ENCODE results near the gene DAZL. TPM values are rescaled to one million over a fixed set of nuclear protein-coding genes. Genes with fewer than 3 reads are reported as not detected.
A peak's percentile ranks its signal among the peaks of the same experiment; 100 is the strongest.

The DAZL gene
- total RNA-seq, 1 donor from 2014 or later = not detected

DNA sequence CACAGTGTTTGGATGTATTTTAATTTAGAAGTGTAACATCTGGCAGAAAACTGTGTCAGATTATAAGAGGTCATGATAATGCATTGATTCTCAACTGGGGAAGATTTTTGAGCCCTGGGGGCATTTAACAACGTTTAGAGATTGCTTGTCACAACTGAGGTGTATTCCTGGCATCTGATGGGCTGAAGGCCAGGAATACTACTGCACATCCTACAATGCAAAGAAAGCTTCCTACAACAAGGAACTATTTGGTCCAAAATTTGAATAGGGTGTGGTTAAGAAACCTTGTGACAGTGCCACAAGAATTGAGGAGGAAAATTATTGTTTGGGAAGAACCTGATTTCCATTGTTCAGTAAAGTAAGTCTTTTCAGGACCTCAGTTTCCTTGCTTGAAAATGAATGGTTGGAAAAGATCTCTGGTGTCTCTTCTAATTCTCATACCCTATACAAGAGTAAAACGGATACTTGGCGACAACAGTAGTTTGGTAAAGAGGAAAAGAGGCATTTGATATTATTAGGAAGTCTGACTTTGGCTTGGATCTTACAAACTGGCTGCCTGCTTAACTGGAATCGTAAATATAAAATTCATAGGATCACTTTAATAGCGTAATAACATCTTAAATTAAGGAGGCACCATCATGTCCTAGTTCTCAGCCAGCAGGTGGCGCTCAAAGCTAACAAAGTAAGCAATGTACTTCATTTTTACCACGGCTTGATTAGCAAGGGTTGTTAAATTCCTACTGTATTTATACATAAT, 4.3 kb downstream of the DAZL start:
- intact Hi-C loops (cut with DNase I) = loop anchor here (1.0 to 10.0 kb wide), 5 partner anchors 204 to 811 kb away; partner anchors contain the start of gene PLCL2
- peak; percentile 85 for DNase-seq (ENCODE audit: low spot score)

DNA sequence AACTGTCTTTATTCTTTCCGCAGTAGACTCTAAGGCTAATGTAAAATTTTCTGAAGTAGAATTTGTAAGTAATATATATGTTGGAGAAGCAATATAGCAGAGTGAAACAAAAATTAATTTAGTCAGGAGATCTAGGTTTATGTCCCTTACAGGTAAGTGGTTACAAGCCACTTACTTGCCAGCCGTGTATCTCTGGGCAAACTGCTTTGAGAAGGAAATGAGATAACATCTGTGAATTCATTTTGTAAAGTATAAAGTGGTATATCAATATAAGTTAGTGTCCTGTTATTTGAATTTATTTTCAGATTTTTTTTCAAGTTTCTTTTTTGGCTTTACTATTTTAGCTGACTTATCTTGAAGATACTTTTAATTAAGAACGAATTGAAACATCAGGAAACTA, 5.5 kb downstream of the DAZL start:
- intact Hi-C loops (cut with DNase I) = loop anchor here (5.0 to 10.0 kb wide), 4 partner anchors 205 to 813 kb away; partner anchors contain the start of gene PLCL2
- DNase-seq (ENCODE audit: low spot score) = no peak

DNA sequence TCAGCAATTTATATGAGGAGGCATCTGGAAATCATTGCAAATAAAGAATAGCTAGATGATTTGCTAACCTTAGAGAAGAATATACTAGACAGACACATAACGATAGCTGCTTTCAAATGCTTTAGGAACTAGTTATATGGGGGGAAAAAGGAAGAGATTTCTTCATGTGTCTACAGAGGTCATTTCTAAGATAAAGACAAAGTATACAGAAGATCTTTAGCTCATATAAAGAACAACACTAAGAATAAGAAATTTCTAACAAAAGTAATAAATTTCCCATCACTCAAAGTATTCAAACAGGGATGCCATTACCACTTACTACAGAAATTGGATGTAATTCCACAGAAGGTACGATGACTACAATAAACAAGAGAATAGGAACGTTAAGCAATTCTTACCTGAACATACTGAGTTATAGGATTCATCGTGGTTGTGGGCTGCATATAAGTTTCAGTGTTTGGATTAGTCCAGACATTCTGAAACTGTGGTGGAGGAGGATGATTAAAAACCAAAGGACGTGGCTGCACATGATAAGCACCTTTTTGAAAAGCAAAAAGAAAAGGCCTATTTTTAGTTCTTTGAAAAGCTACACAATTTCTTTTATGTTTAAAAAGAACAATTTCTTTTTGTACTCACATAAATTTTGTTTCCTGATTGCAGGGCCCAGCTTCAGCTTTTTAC, 8.7 kb downstream of the DAZL start:
- no peak for DNase-seq (ENCODE audit: low spot score)
- intact Hi-C loops (cut with DNase I) = no loop called here

DNA sequence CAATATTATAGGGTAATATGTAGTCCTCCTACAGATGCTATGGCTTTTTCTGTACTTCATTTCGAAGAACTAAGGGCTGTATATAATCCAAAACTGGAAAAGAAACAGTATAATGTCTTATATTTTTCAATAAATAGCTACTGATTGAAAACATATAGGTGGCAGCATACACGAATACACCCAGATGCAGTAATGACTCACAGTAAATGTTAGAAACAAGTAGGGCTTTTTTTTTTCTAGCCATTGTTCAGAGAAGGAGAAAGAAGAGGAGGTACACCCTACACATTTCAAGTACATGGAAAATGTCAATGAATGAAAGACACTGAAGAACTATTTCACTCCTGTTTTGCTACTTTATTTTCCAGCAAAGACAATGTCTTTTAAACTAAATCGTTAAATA, 9.4 kb downstream of the DAZL start:
- DNase-seq (ENCODE audit: low spot score) = no peak
- intact Hi-C loops (cut with DNase I) = no loop called here

DNA sequence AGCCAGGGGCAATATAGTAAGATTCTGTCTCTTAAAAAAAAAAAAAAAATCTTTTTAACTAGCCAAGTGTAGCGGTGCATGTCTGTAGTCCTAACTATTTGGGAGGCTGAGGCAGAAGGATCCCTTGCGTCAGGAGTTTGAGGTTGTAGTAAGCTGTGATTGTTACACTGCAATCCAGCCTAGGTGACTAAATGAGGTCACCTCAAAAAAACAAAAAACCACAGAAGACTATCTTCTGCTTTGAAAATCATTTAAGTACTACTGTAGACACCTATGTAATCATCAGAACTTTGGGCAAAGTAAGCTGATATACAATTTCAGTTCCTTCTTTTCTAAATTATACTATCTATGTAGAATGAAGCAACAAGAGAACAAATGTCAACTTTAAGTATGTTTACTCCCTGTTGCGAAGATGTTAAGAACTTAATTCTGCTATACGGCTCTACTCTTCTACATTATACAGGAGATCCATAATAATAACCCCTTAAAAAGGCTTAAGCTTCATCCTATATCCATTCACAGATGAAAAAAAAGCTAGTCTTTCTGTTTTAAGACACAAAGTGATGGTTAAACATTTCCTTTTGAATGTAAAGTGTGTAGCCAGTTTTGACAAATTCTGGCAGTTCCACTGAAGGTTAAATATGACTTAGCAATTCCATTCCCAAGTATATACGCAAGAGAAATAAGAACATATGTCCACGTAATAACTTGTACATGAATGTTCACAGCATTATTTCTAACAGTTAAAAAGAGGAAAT, 15.2 kb downstream of the DAZL start:
- intact Hi-C loops (cut with DNase I) = no loop called here
- DNase-seq (ENCODE audit: low spot score) = no peak

DNA sequence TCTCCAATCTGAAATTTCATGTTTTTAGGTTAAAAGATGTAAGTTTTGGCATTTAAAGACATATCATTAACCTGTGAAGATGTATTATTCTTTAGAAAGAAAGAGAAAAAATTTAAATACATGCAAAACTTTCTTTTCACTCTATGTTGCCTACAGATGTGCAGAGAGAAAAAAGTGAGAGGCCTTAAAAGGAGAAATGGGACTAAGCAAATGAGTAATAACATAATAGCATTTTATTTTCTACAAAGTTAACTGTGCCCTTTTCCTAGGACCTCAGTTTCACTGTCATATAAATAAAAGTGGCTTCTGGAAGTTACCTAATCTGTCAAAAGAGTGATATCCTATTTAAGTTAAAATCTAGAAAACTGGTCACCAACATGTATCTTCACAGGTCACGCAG, 16.1 kb downstream of the DAZL start:
- no peak for DNase-seq (ENCODE audit: low spot score)
- intact Hi-C loops (cut with DNase I) = no loop called here

DNA sequence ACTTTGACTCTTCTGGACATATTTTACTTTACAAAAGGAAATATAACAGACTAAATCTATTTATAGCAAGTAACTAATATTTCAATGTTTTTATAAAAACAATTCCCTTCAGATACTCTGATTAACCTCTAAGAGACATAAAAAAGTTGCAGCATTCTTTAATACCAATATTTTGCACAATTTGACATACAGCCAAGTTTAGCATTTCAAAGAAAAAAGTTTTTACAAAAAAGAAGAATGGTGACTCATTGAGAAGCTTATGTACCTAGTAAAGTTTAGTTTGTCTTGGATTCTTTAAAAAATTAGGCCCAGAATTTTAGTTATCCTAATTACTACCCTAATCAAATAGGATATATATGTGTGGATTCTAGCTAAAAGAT, 17.6 kb downstream of the DAZL start:
- intact Hi-C loops (cut with DNase I) = no loop called here

DNA sequence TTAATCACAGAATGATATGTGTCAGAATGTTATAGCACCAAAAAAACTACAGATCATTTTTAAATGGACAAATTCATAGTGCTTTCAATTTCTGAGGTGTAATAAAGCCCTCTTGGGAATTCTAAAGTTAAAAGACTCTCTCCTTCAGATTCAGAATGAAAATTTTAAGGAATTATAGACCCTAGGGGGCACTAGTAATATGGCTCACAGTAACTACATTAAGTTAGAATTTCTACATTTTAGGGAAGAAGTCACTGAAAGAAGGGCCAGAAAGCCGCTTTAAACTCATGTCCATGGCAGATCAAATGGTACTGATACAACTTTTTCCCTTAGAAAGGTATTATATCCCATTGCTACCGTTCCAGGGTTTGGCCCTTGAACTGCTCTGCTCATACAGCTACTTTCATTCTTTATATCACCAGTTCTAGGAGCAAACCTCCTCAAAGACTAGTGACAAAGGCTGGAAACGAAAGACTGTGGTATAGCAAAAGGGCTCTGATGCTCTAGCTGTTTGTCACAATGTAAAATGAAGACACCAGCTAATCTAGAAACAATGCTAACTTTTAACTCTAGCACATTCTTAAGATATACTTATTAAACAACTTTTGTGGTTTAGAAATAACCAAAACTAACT, 18.1 kb downstream of the DAZL start:
- DNase-seq (ENCODE audit: low spot score) = no peak
- intact Hi-C loops (cut with DNase I) = no loop called here

More for the DNA sequence above, 17.6 kb downstream of the DAZL start:
- no peak for DNase-seq (ENCODE audit: low spot score)

DNA sequence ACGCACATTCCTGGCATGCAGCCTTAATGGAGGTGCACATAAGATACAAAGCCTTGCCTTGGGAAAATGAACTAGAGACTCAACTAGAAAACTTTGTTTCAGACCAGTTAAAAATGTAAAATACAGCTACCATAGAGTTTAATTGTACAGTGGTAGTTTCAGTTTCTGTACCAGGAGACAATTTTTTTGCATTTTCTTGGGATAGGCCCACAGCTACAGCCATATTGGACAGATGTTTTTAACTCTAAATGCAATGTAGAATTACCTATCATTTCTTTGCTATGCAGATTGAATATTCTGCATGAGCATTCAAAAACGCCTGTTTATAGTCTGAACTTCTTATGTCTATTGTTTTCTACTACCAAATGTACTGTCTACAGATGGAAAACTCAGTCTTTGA, 20.3 kb downstream of the DAZL start:
- DNase-seq (ENCODE audit: low spot score) = no peak
- intact Hi-C loops (cut with DNase I) = no loop called here

DNA sequence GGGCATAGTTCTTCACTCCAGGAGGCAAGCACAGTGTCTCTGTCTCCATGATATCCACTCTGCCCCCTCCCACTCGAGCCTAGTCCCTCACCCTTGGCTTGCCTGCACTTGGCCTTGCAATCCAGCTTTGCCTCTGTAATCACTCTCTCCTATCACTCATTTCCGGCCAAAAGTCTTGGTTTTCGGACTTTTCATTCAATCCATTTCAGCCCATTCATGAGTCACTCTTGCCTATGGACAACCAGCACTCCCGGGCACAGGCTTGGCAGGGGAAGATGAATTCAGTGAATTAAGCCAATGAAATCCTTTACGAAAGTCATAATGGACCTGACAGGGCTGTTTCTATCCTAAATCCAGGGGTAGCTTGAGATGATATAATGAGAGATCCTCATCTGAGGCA, 21.7 kb downstream of the DAZL start:
- intact Hi-C loops (cut with DNase I) = no loop called here
- no peak for DNase-seq (ENCODE audit: low spot score)

DNA sequence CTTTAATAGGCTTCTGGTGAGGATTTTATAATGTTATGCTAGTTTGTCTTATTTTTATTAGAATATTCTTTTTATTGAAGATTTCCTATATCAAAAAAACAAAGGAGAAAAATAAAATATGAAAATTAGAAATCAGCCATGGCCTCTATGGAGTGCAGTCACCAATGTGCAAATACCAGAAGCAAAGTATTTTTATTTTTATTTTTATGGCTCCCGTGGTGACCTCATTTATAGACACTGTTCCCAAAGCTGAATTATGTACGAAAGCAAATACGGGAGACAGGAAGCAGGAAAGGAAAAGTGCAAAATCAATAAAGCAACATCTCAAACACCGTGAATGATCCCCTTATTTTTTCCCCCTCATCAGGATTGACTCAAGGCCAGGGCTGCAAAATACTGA, 35.1 kb downstream of the DAZL start:
- intact Hi-C loops (cut with DNase I) = no loop called here
- no peak for DNase-seq (ENCODE audit: low spot score)

DNA sequence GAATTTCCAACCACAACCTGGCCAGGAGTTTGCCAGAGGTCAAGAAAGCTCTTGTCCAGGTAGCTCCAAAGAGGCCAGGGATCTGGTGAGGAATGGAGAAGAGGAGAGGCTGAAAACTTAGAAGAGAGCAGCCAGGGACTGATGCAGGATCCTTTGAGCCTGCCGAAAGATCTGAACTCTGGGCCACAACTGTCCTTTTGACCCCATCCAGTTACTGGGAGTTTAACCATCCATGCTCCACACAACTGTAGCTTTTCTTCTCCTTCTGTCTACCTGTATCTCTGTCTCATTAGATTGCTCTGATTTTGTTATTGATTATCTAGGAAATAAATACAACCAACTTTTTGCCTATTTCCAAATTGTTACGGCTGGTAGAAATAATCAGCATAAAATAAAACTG, 36.7 kb downstream of the DAZL start:
- no peak for DNase-seq (ENCODE audit: low spot score)
- intact Hi-C loops (cut with DNase I) = no loop called here

DNA sequence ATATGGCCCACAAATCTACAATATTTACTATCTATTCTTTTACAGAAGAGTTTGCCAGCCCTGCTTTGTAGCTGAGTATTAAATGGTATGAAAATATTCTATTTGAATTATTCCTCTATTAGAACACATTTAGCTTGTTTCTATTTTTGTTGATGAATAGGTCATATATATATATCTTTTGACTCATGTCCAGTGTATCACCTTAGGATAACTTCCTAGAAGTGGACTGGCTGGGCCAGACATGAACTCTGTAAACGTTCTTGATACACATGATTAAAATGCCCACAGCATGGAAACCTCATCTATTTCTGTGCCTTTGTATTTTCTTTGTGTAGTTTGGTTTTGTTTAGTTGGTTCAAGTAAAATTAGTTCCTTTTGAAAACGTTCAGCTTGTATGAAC, 37.1 kb downstream of the DAZL start:
- DNase-seq (ENCODE audit: low spot score) = no peak
- intact Hi-C loops (cut with DNase I) = no loop called here

DNA sequence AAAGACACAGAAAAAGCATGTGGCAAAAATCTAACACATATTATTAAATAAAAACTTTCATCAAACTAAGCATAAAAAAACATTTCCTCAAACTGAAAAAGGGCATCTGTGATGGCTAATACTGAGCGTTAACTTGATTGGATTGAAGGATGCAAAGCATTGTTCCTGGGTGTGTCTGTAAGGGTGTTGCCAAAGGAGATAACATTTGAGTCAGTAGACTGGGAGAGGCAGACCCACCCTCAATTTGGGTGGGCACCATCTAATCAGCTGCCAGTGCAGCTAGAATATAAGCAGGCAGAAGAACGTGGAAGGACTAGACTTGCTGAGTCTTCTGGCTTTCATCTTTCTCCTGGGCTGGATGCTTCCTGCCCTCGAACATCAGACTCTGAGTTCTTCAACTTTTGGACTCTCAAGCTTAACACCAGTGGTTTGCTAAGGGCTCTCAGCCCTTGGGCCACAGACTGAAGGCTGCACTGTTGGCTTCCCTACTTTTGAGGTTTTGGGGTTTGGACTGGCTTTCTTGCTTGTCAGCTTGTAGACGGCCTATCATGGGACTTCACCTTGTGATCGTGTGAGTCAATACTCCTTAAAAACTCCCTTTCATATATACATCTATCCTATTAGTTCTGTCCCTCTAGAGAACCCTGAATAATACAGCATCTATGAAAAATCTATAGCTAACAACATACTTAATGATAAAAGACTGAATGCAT, 45.4 kb downstream of the DAZL start:
- intact Hi-C loops (cut with DNase I) = no loop called here
- no peak for DNase-seq (ENCODE audit: low spot score)

DNA sequence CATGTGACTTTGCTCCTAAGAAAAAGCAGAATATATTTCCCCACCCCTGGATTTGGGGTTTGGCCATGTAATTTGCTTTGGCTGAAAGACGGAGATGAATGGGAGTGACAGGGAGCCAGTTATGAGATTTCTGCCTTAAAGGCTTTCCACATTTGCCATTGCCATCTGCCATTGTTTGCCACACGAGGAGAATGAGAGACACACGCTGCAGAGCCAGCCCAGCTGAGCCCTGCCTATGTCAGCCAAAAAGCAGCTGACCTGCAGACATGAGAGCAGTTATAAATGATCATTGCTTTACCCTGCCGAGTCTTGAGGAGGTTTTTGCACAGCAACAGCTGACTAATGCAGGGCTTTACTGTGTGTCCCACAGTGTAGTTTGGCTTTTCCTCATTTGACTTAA, 51.1 kb downstream of the DAZL start:
- intact Hi-C loops (cut with DNase I) = loop anchor here (5.0 kb wide), 2 partner anchors 287 to 507 kb away; partner anchors contain the start of gene OXNAD1
- no peak for DNase-seq (ENCODE audit: low spot score)

DNA sequence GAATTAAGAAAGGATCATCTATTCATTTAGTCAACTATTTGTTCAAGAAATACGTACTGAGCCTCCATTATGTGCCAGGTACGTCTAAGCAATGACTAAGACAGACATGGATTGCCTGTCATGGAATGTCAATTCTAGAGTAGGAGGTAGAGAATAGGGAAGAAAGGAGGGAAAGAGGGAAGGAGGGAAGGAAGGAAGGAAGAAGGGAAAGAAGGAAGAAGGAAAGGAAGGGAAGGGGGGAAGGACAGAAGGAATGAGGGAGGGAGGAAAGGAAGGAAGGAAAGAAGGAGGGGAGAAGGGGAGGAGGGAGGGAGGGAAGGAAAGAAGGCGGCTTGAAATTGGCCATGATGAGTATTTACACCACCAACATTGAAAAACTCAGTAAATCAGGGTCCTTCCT, 52.5 kb downstream of the DAZL start:
- intact Hi-C loops (cut with DNase I) = loop anchor here (5.0 kb wide), 2 partner anchors 285 to 505 kb away; partner anchors contain the start of gene OXNAD1
- DNase-seq (ENCODE audit: low spot score) = no peak

DNA sequence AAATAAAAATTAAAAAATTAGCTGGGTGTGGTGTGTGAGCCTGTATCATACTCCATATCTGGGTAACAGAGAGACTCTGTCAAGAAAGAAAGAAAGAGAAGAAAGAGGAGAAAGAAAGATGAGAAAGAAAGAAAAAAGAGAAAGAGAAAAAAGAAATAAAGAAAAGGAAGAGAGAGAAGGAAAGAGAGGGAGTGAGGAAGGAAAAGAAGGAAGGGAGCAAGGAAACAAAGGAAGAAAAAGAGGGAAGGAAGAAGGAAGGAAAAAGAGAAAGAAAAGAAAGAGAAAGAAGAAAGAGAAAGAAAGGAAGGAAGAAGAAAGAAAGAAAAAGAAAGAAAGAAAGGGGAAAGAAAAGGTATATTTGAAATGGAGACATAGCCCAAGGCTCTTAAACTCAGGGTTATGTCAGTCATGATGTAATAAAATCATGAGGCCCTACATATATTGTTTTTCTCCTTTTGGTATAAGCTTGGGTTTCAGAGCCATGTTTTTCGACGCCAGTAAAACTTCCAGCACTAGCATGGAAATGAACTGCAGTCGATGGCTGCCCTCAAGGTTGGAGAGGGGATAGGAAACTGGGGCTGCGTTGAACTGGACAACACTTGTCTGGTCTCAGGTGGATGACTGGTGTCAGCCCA, 53.8 kb downstream of the DAZL start:
- no peak for DNase-seq (ENCODE audit: low spot score)
- intact Hi-C loops (cut with DNase I) = loop anchor here (5.0 kb wide), 2 partner anchors 284 to 504 kb away; partner anchors contain the start of gene OXNAD1

DNA sequence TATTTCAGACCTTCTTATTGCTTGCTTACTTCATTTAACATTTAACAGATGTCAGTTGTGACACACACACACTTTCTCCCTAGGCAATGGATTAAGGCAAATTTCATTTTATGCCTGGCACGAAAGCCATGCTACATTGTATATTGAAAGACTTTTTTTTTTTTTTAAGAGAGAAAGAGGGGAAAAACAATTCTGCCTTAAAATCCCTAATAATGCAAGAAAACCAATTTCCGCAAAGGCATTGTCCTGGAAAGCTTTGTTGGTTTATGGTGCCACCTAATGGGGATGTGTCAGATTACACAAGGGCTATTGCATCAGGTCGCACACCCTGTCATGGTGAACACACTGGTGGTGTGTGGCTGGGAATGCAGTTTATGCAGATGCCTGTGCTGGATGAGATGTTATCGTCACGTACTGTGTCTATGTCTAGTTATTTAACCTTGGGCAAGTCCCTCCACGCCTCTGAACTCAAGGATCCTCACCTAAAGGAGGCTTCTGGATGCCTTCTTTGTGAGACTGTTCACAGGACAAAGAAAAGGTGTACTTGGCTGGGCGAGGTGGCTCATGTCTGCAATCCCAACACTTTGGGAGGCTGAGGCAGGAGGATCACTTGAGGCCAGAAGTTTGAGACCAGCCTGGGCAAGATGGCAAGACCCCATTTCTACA, 54.4 kb downstream of the DAZL start:
- DNase-seq (ENCODE audit: low spot score) = no peak
- intact Hi-C loops (cut with DNase I) = loop anchor here (1.0 to 5.0 kb wide), 3 partner anchors 261 to 504 kb away; partner anchors contain the start of gene OXNAD1
